Stimulated activated CD8-positive, alpha-beta memory T cell treated with anti-CD3 and anti-CD28 coated beads, Interleukin-12 subunit alpha, Interleukin-12 subunit beta, amount 100 ng/mL, for 24 hours (primary cell): Measurements from ENCODE around the gene SLC39A11.
"Not testable (repeated sequence)": the region's sequence is repeated elsewhere in the genome, so short reads cannot be mapped to it uniquely, and the experiment has no call there.

ENCODE experiments used
- DNase-seq: peaks from one replicate; pipeline ENCODE4 v3.0.0-alpha.2; 2020; ENCODE audit errors: extremely low read depth

SLC39A11 gene

GRCh38 chr17:73107191-73107590 lies 14.7 kb upstream of the SLC39A11 start:
- DNase-seq, result no peak

- DNase-seq, result no peak
Measured at GRCh38 chr17:73105431-73105830, 12.9 kb upstream of the SLC39A11 start.

- no peak for DNase-seq
Measured at GRCh38 chr17:73104450-73104849, 12.0 kb upstream of the SLC39A11 start.

GRCh38 chr17:73103641-73104335 lies 11.3 kb upstream of the SLC39A11 start:
- DNase-seq, result no peak

- DNase-seq, result no peak
Measured at GRCh38 chr17:73101031-73101430, 8.5 kb upstream of the SLC39A11 start.

- DNase-seq, result no peak
Measured at GRCh38 chr17:73100363-73100762, 7.9 kb upstream of the SLC39A11 start.

GRCh38 chr17:73099511-73099910 lies 7.0 kb upstream of the SLC39A11 start:
- no peak for DNase-seq

- no peak for DNase-seq
Measured at GRCh38 chr17:73098919-73099318, 6.4 kb upstream of the SLC39A11 start.

- not testable (repeated sequence) for DNase-seq
Measured at GRCh38 chr17:73097973-73098765, 5.7 kb upstream of the SLC39A11 start.

- no peak for DNase-seq
Measured at GRCh38 chr17:73096866-73097265, 4.4 kb upstream of the SLC39A11 start.

GRCh38 chr17:73096211-73096610 lies 3.7 kb upstream of the SLC39A11 start:
- DNase-seq, result no peak

GRCh38 chr17:73093286-73093685 lies 798 bp upstream of the SLC39A11 start:
- no peak for DNase-seq

- DNase-seq, result no peak
Measured at GRCh38 chr17:73091770-73092522, 542 bp downstream of the SLC39A11 start.

GRCh38 chr17:73091410-73091769 lies 1.1 kb downstream of the SLC39A11 start:
- no peak for DNase-seq

GRCh38 chr17:73090396-73091202 lies 1.9 kb downstream of the SLC39A11 start:
- DNase-seq, result no peak

- no peak for DNase-seq
Measured at GRCh38 chr17:73089322-73090317, 2.9 kb downstream of the SLC39A11 start.

- DNase-seq, result no peak
Measured at GRCh38 chr17:73088561-73088960, 3.9 kb downstream of the SLC39A11 start.

- DNase-seq, result no peak
Measured at GRCh38 chr17:73083432-73083831, 9.1 kb downstream of the SLC39A11 start.

- no peak for DNase-seq
Measured at GRCh38 chr17:73074566-73074965, 17.9 kb downstream of the SLC39A11 start.

GRCh38 chr17:73072219-73072962 lies 20.1 kb downstream of the SLC39A11 start:
- DNase-seq, result no peak
